ENCODE results near the gene CNST. TPM values are rescaled to one million over a fixed set of nuclear protein-coding genes. Genes with fewer than 3 reads are reported as not detected.

CNST gene
- total and polyA plus RNA-seq, 5 donors from 2014 or later: 54.4 to 115 (median 66.6) TPM

DNA sequence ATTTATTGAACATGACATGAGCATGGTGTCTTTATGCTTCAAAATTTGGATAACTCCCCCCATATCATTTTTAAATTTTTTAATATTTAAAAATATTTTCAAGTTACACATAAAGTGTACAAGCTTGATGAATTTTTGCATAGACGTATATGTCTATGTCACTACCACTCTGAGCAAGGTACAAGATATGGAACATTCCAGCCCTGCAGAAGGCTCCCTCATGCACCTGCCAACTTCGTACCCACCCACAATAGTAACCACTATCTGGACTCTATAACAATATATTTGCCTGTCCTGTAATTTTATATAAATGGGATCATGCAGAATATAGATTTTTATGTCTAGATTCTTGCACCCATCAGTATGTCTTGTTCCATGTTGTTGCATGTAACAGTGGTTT is 74.5 kb downstream of the CNST start:
- no peak for ATAC-seq (ENCODE audit: low read depth in 2 of 2)
- H3K36me3 ChIP-seq (ENCODE audit: control insufficient read depth, insufficient read depth, low read length): peaks cover 80% of the 10 kb centered on the region
- peaks cover 0 to 4% (median 0%) of the 10 kb centered on the region in 7 donors for H3K9me3 Mint-ChIP-seq

DNA sequence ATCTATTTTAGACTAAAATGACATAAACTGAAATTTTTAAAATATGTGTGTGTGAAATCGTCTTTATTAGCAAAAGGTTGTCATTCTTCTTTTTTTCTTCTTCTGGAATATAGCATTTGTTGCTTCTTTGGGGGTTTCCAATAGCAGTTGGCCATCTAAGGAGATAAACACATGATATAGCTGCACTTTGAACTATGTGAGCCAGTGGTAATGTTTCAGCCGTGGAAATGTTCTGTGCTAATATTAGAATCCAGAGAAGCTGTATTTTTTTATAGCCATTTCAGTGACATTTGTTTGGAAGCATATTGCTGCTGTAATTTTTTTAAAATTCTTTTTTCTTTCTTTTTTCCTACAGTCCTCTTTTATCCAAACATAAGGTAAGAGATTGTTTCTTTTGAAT is 75.1 kb downstream of the CNST start:
- Histone ChIP-seq H3K4me3 (ENCODE audit: low read depth, low read length) (no peak overlapping the region), H3K27ac (ENCODE audit: insufficient read depth, low read length, poor library complexity, severe bottlenecking) (no peak overlapping the region), H3K4me1 (ENCODE audit: control insufficient read depth, insufficient read depth, low read length, poor library complexity, severe bottlenecking) (peaks cover 3% of the 10 kb centered on the region), H3K36me3 (ENCODE audit: control insufficient read depth, insufficient read depth, low read length) (peaks cover 82% of the 10 kb centered on the region), H3K9me3 (ENCODE audit: control insufficient read depth in 2 of 2, low read length in 2 of 2) (no peaks in the 10 kb centered on the region), H3K27me3 (ENCODE audit: control insufficient read depth, insufficient read depth, low read length) (no peaks in the 10 kb centered on the region)
- H3K4me3 Mint-ChIP-seq: no peak overlapping the region
- H3K27me3 Mint-ChIP-seq: no peaks in the 10 kb centered on the region
- peaks cover 0 to 19% (median 3%) of the 10 kb centered on the region in 4 donors for H3K4me1 Mint-ChIP-seq
- H3K9me3 Mint-ChIP-seq: peaks cover 0 to 4% (median 0%) of the 10 kb centered on the region in 7 donors
- no peak for DNase-seq
- H3K27ac Mint-ChIP-seq: no peak overlapping the region
- peaks cover 26% of the 10 kb centered on the region for H3K36me3 Mint-ChIP-seq
- ATAC-seq (ENCODE audit: low read depth in 2 of 2): no peak

More for the DNA sequence above, 74.5 kb downstream of the CNST start:
- Histone ChIP-seq H3K4me3 (ENCODE audit: low read depth, low read length) (no peak overlapping the region), H3K27ac (ENCODE audit: insufficient read depth, low read length, poor library complexity, severe bottlenecking) (no peak overlapping the region), H3K27me3 (ENCODE audit: control insufficient read depth, insufficient read depth, low read length) (no peaks in the 10 kb centered on the region), H3K4me1 (ENCODE audit: control insufficient read depth, insufficient read depth, low read length, poor library complexity, severe bottlenecking) (peaks cover 3% of the 10 kb centered on the region), H3K9me3 (ENCODE audit: control insufficient read depth in 2 of 2, low read length in 2 of 2) (no peaks in the 10 kb centered on the region)
- H3K4me3 Mint-ChIP-seq: no peak overlapping the region
- H3K27ac Mint-ChIP-seq: no peak overlapping the region
- no peak for DNase-seq
- no peaks in the 10 kb centered on the region for H3K27me3 Mint-ChIP-seq
- H3K4me1 Mint-ChIP-seq: peaks cover 0 to 19% (median 3%) of the 10 kb centered on the region in 4 donors
- peaks cover 26% of the 10 kb centered on the region for H3K36me3 Mint-ChIP-seq

DNA sequence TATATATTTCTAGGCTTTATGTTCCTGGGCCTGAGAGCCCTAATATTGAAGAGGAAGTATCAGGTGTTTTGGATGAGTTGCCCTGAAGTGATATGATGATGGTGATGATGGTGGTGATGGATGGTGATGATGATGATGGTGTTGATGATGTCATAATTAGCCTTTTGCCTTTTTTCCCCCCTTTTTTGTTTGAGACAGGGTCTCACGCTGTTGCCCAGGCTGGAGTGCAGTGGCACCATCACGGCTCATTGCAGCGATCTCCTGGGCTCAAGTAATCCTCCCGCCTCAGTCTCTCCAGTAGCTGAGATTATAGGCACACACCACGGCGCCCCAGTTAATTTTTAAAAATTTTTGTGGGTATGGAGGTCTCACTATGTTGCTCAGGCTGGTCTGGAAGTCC is 76.5 kb downstream of the CNST start:
- Mint-ChIP-seq H3K9me3 (peaks cover 0 to 4% (median 0%) of the 10 kb centered on the region in 7 donors), H3K27me3 (no peaks in the 10 kb centered on the region), H3K4me3 (peak overlapping the region in 1 of 4 donors; percentile 24), H3K4me1 (peaks cover 1 to 19% (median 8%) of the 10 kb centered on the region in 4 donors), H3K36me3 (peaks cover 35% of the 10 kb centered on the region), H3K27ac (peak overlapping the region in 1 of 3 donors; percentile 11)
- no peaks in the 10 kb centered on the region for H3K9me3 ChIP-seq (ENCODE audit: control insufficient read depth in 2 of 2, low read length in 2 of 2)
- H3K4me3 ChIP-seq (ENCODE audit: low read depth, low read length): no peak overlapping the region
- H3K36me3 ChIP-seq (ENCODE audit: control insufficient read depth, insufficient read depth, low read length): peaks cover 81% of the 10 kb centered on the region
- DNase-seq: no peak
- H3K27me3 ChIP-seq (ENCODE audit: control insufficient read depth, insufficient read depth, low read length): no peaks in the 10 kb centered on the region
- peaks cover 3% of the 10 kb centered on the region for H3K4me1 ChIP-seq (ENCODE audit: control insufficient read depth, insufficient read depth, low read length, poor library complexity, severe bottlenecking)
- ATAC-seq (ENCODE audit: low read depth in 2 of 2): no peak
- no peak overlapping the region for H3K27ac ChIP-seq (ENCODE audit: insufficient read depth, low read length, poor library complexity, severe bottlenecking)

DNA sequence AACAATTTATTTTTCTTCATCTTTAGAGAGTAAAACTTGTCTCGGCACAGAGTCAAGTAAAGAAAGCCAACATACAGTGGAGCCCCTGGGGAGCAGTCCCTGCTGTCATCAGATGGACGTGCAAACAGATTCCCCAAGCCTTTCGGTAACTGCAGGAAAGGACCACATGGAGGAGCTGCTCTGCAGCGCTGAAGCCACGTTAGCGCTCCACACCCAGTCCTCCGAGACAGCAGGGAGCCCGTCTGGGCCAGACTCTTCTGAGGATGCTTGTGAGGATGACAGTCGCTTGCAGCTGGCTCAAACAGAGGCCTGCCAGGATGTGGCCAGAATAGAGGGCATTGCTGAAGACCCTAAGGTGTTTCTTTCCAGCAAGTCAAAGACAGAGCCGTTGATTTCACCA is 80.9 kb downstream of the CNST start:
- no peak overlapping the region for H3K4me3 Mint-ChIP-seq
- Histone ChIP-seq H3K9me3 (ENCODE audit: control insufficient read depth in 2 of 2, low read length in 2 of 2) (no peaks in the 10 kb centered on the region), H3K4me1 (ENCODE audit: control insufficient read depth, insufficient read depth, low read length, poor library complexity, severe bottlenecking) (peaks cover 3% of the 10 kb centered on the region), H3K36me3 (ENCODE audit: control insufficient read depth, insufficient read depth, low read length) (peaks cover 89% of the 10 kb centered on the region), H3K27ac (ENCODE audit: insufficient read depth, low read length, poor library complexity, severe bottlenecking) (no peak overlapping the region), H3K4me3 (ENCODE audit: low read depth, low read length) (no peak overlapping the region), H3K27me3 (ENCODE audit: control insufficient read depth, insufficient read depth, low read length) (no peaks in the 10 kb centered on the region)
- peaks cover 0 to 4% (median 0%) of the 10 kb centered on the region in 7 donors for H3K9me3 Mint-ChIP-seq
- ATAC-seq (ENCODE audit: low read depth in 2 of 2) (no peak), DNase-seq (no peak)
- no peaks in the 10 kb centered on the region for H3K27me3 Mint-ChIP-seq
- H3K36me3 Mint-ChIP-seq: peaks cover 48% of the 10 kb centered on the region
- no peak overlapping the region for H3K27ac Mint-ChIP-seq
- H3K4me1 Mint-ChIP-seq: peaks cover 19 to 34% (median 23%) of the 10 kb centered on the region in 4 donors

DNA sequence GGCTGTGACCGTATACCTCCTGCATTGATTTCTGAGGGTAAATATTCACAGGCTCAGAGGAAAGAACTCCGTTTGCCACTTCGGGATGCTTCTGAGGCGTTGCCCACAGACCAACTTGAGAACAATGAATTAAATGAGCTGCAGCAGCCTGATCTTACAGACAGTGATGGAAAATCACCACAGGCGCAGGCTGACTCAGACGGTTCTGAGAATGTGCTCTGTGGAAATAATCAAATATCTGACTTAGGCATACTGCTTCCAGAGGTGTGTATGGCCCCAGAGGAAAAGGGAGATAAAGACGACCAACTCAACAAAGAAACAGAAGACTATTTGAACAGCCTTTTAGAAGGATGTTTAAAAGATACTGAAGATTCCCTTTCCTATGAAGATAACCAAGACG is 81.3 kb downstream of the CNST start:
- Histone ChIP-seq H3K36me3 (ENCODE audit: control insufficient read depth, insufficient read depth, low read length) (peaks cover 85% of the 10 kb centered on the region), H3K4me3 (ENCODE audit: low read depth, low read length) (no peak overlapping the region), H3K27ac (ENCODE audit: insufficient read depth, low read length, poor library complexity, severe bottlenecking) (no peak overlapping the region), H3K27me3 (ENCODE audit: control insufficient read depth, insufficient read depth, low read length) (no peaks in the 10 kb centered on the region), H3K4me1 (ENCODE audit: control insufficient read depth, insufficient read depth, low read length, poor library complexity, severe bottlenecking) (peaks cover 3% of the 10 kb centered on the region), H3K9me3 (ENCODE audit: control insufficient read depth in 2 of 2, low read length in 2 of 2) (no peaks in the 10 kb centered on the region)
- Mint-ChIP-seq H3K36me3 (peaks cover 47% of the 10 kb centered on the region), H3K4me3 (no peak overlapping the region), H3K4me1 (peaks cover 19 to 34% (median 23%) of the 10 kb centered on the region in 4 donors), H3K27me3 (no peaks in the 10 kb centered on the region), H3K9me3 (peaks cover 0 to 3% (median 0%) of the 10 kb centered on the region in 7 donors), H3K27ac (no peak overlapping the region)
- ATAC-seq (ENCODE audit: low read depth in 2 of 2): no peak
- no peak for DNase-seq

DNA sequence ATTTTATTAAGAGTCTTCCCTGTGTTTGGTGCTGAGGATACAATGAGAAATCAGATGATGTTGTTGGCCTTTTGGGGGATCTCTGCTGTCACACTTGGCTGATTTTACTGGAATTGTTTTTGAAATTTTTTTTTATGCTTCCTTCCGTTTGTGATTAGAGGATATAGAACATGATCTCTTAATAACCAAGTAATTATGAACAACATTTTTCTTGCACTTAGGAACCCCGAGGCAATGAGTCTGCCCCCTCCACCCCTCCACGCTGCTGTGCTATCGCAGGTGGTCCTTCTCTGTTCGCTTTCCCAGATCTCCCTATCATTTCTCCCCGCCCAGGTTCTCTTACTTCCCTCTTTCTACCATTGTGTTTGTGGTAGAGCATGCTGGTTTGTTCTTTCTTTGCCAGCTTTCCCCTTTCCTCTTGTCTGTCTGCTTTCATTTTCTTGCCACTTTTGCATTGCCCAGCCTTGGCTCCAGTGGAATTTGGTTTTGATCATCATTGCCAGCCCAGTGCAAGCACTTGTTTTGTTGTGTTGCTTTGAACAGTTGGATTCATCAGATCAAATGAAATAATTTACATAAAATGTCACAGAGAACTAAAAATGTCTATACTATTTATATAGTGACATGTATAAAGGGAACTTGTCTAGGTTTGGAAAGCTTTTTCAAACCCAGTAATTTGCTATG is 84.9 kb downstream of the CNST start:
- H3K27ac Mint-ChIP-seq: peak overlapping the region; percentile 52 to 83 (median 76)
- H3K4me3 Mint-ChIP-seq: no peak overlapping the region
- H3K36me3 Mint-ChIP-seq: peaks cover 45% of the 10 kb centered on the region
- ATAC-seq (ENCODE audit: low read depth in 2 of 2) (no peak), DNase-seq (no peak)
- H3K9me3 Mint-ChIP-seq: no peaks in the 10 kb centered on the region
- no peak overlapping the region for H3K4me3 ChIP-seq (ENCODE audit: low read depth, low read length)
- H3K27me3 ChIP-seq (ENCODE audit: control insufficient read depth, insufficient read depth, low read length): no peaks in the 10 kb centered on the region
- peaks cover 25 to 34% (median 29%) of the 10 kb centered on the region in 4 donors for H3K4me1 Mint-ChIP-seq
- peaks cover 3% of the 10 kb centered on the region for H3K4me1 ChIP-seq (ENCODE audit: control insufficient read depth, insufficient read depth, low read length, poor library complexity, severe bottlenecking)
- no peak overlapping the region for H3K27ac ChIP-seq (ENCODE audit: insufficient read depth, low read length, poor library complexity, severe bottlenecking)
- H3K27me3 Mint-ChIP-seq: no peaks in the 10 kb centered on the region
- H3K9me3 ChIP-seq (ENCODE audit: control insufficient read depth in 2 of 2, low read length in 2 of 2): no peaks in the 10 kb centered on the region
- H3K36me3 ChIP-seq (ENCODE audit: control insufficient read depth, insufficient read depth, low read length): peaks cover 88% of the 10 kb centered on the region

DNA sequence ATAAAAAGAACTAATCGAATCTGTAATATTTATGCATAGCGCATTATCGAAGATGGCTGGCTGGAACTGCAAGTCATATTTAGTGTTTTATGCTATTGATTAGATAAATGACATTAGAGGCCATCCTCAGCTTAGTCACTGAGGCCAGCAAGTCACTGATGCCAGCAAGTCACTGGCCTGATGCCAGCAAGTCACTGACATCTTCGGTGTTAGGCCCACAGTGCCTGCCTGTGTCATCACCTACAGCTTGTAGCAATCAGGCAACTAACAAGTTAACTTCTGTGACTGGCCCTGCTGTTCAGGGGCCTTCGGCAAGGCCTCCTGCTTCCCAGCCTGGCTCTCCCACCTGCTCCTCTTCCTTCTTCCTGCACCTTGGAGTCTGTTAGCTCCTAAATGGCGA is 92.3 kb downstream of the CNST start:
- DNase-seq (no peak), ATAC-seq (ENCODE audit: low read depth in 2 of 2) (no peak)
- Mint-ChIP-seq H3K27me3 (no peaks in the 10 kb centered on the region), H3K27ac (peak overlapping the region in 1 of 3 donors; percentile 49), H3K4me3 (no peak overlapping the region), H3K4me1 (peaks cover 9 to 19% (median 11%) of the 10 kb centered on the region in 4 donors), H3K36me3 (peaks cover 30% of the 10 kb centered on the region), H3K9me3 (no peaks in the 10 kb centered on the region)
- Histone ChIP-seq H3K9me3 (ENCODE audit: control insufficient read depth in 2 of 2, low read length in 2 of 2) (no peaks in the 10 kb centered on the region), H3K4me3 (ENCODE audit: low read depth, low read length) (no peak overlapping the region), H3K27me3 (ENCODE audit: control insufficient read depth, insufficient read depth, low read length) (no peaks in the 10 kb centered on the region), H3K27ac (ENCODE audit: insufficient read depth, low read length, poor library complexity, severe bottlenecking) (no peak overlapping the region), H3K36me3 (ENCODE audit: control insufficient read depth, insufficient read depth, low read length) (peaks cover 72% of the 10 kb centered on the region), H3K4me1 (ENCODE audit: control insufficient read depth, insufficient read depth, low read length, poor library complexity, severe bottlenecking) (no peaks in the 10 kb centered on the region)

DNA sequence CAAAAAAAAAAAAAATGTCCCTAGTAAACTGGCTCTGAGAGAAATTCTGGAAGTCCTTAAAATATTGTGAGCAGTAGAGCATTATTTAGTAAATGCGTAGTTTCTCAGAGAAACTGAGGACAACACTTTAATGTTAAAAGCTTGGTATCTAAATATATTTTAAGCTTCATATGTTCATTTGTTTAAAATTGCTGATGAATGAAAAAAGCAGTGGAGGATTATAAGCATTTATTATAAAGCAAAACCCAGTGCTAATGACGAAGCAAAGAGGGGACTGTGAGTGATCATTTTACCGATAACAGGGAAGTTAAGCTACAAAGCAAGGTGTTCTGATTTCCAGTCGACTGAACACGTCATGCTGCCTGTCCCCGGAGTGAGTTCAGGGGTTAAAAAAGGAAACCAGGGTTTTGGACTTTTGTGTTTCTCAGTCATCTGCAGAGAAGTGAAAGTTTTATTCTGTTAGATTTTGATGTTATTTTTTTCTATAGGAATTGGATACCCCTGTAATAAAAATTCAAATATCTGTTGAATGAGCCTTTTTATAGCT is 93.4 kb downstream of the CNST start:
- H3K27me3 Mint-ChIP-seq: no peaks in the 10 kb centered on the region
- no peak overlapping the region for H3K4me3 Mint-ChIP-seq
- peaks cover 62% of the 10 kb centered on the region for H3K36me3 ChIP-seq (ENCODE audit: control insufficient read depth, insufficient read depth, low read length)
- no peak overlapping the region for H3K27ac Mint-ChIP-seq
- H3K27me3 ChIP-seq (ENCODE audit: control insufficient read depth, insufficient read depth, low read length): no peaks in the 10 kb centered on the region
- no peak overlapping the region for H3K27ac ChIP-seq (ENCODE audit: insufficient read depth, low read length, poor library complexity, severe bottlenecking)
- DNase-seq (no peak), ATAC-seq (ENCODE audit: low read depth in 2 of 2) (no peak)
- H3K4me1 Mint-ChIP-seq: peaks cover 4 to 13% (median 7%) of the 10 kb centered on the region in 4 donors
- H3K4me1 ChIP-seq (ENCODE audit: control insufficient read depth, insufficient read depth, low read length, poor library complexity, severe bottlenecking): no peaks in the 10 kb centered on the region
- peaks cover 22% of the 10 kb centered on the region for H3K36me3 Mint-ChIP-seq
- H3K9me3 ChIP-seq (ENCODE audit: control insufficient read depth in 2 of 2, low read length in 2 of 2): no peaks in the 10 kb centered on the region
- no peak overlapping the region for H3K4me3 ChIP-seq (ENCODE audit: low read depth, low read length)
- no peaks in the 10 kb centered on the region for H3K9me3 Mint-ChIP-seq

All from CD4-positive, CD25-positive, alpha-beta regulatory T cell (primary cell).